GM10847 (cell line): ENCODE results near the gene DFFA.

Experiments
- POLR2A ChIP-seq: IDR thresholded peaks from 2 replicates; pipeline ENCODE4 v1.6.1; 2011; ENCODE audit not compliant: insufficient read length; ENCODE audit errors: extremely low read depth

The DFFA gene

DNA sequence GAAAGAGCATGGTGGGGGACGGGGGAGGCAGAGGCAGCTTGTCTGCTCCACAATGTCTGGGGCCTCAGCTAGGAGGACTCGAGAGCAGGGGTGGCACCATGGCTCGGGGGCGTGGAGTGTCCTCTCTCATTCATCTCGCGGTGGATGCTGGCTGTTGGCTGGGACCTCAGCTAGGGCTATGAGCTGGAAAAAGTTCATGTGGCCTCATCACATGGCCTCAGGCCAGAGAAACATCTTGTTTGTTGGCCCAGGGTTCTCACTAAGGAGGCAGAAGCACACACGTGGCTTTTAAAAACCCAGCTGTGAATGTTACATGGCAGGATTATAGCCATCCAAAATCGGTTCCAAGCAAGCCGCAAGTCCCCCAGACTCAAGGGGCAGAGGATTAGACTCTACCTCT is 48.3 kb downstream of the DFFA start:
- TF ChIP-seq POLR2A = no peak

GRCh38 chr1:10421637-10422036 is 50.7 kb downstream of the DFFA start:
- no peak for TF ChIP-seq POLR2A

DNA sequence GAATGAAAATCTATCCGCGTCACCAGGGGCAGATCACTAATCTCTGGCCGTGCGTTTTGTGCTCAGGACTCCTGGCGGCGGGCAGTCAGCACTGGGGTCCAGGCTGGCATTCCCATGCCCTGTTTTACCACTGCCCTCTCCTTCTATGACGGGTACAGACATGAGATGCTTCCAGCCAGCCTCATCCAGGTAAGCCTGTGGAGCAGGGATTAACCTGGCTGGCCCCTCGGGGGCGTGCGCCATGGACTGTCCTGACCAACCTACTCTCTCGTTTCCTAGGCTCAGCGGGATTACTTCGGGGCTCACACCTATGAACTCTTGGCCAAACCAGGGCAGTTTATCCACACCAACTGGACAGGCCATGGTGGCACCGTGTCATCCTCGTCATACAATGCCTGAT is 53.0 kb downstream of the DFFA start:
- no peak for TF ChIP-seq POLR2A

- TF ChIP-seq POLR2A = no peak
Observed at GRCh38 chr1:10415211-10415930, 57.0 kb downstream of the DFFA start.

- no peak for TF ChIP-seq POLR2A
Observed at GRCh38 chr1:10407201-10407600, 65.1 kb downstream of the DFFA start.
